Keratinocyte (primary cell): ENCODE data around the gene CCDC180. TPM values are rescaled to one million over a fixed set of nuclear protein-coding genes. Genes with fewer than 3 reads are reported as not detected.

ENCODE experiments used
- DNase-seq: peaks from one replicate; pipeline ENCODE4 v3.0.0-alpha.2; 2011; ENCODE audit warnings: low read depth, missing footprints, low spot score
- FAIRE-seq: peaks from 2 replicates; lab custom pipeline; 2011; peaks lifted over from hg19 to GRCh38; lab: Jason Lieb, UNC
- H2AFZ ChIP-seq: 2 replicates; pipeline ENCODE4 v1.6.0; 2012; ENCODE audit warnings: low read length, control low read depth, inconsistent platforms; ENCODE audit not compliant: control insufficient read depth
- H3K27ac ChIP-seq: 2 replicates; pipeline ENCODE4 v1.5.1; 2011; ENCODE audit warnings: low read length; ENCODE audit not compliant: control insufficient read depth, insufficient read depth
- H3K27me3 ChIP-seq: 3 replicates; pipeline ENCODE4 v1.6.0; 2011; ENCODE audit warnings: low read length; ENCODE audit not compliant: control insufficient read depth, insufficient read depth; ENCODE audit errors: extremely low read depth
- H3K36me3 ChIP-seq, 2 experiments: 2 replicates in 1 of 2; 3 replicates in 1 of 2; pipeline ENCODE4 v1.5.1; 2011; ENCODE audit warnings: low read length in 2 of 2, mild to moderate bottlenecking in 1 of 2; ENCODE audit not compliant: control insufficient read depth in 2 of 2, insufficient read depth in 2 of 2; ENCODE audit errors: extremely low read depth in 1 of 2
- H3K4me1 ChIP-seq: 3 replicates; pipeline ENCODE4 v1.5.1; 2011; ENCODE audit warnings: low read length; ENCODE audit not compliant: control insufficient read depth, insufficient read depth; ENCODE audit errors: extremely low read depth
- H3K4me2 ChIP-seq: 3 replicates; pipeline ENCODE4 v1.6.0; 2011; ENCODE audit warnings: low read depth, low read length; ENCODE audit not compliant: control insufficient read depth, insufficient read depth; ENCODE audit errors: extremely low read depth
- H3K4me3 ChIP-seq, 3 experiments: fragments of 200-600 bp in 1 of 3; sonication (generic) in 1 of 3; 2 replicates in 2 of 3; 3 replicates in 1 of 3; pipeline ENCODE4 v1.5.1; 2011 to 2016; ENCODE audit warnings: low read length in 3 of 3, mild to moderate bottlenecking in 3 of 3, control low read depth in 2 of 3, inconsistent platforms in 1 of 3, low read depth in 1 of 3, mixed read lengths in 1 of 3, mixed run types in 1 of 3, moderate library complexity in 1 of 3; ENCODE audit not compliant: control insufficient read depth in 2 of 3, insufficient read depth in 2 of 3; ENCODE audit errors: extremely low read depth in 1 of 3
- H3K79me2 ChIP-seq: 2 replicates; pipeline ENCODE4 v1.6.0; 2012; ENCODE audit warnings: low read length; ENCODE audit not compliant: control insufficient read depth, insufficient read depth
- H3K9ac ChIP-seq: 3 replicates; pipeline ENCODE4 v1.6.0; 2011; ENCODE audit warnings: low read length; ENCODE audit not compliant: control insufficient read depth, insufficient read depth; ENCODE audit errors: extremely low read depth
- H3K9me1 ChIP-seq: 3 replicates; pipeline ENCODE4 v1.6.0; 2011; ENCODE audit warnings: low read length; ENCODE audit not compliant: control insufficient read depth, insufficient read depth; ENCODE audit errors: extremely low read depth
- H3K9me3 ChIP-seq: 2 replicates; pipeline ENCODE4 v1.5.1; 2012; ENCODE audit warnings: low read depth, low read length; ENCODE audit not compliant: control insufficient read depth
- H4K20me1 ChIP-seq: 3 replicates; pipeline ENCODE4 v1.6.0; 2011; ENCODE audit warnings: low read length; ENCODE audit not compliant: control insufficient read depth, insufficient read depth; ENCODE audit errors: extremely low read depth
- CTCF ChIP-seq, 3 experiments: IDR thresholded peaks in 1 of 3; conservative IDR thresholded peaks in 1 of 3; optimal IDR thresholded peaks in 1 of 3; 2 replicates in 2 of 3; 3 replicates in 1 of 3; pipeline versions ENCODE3 to v1.5.1; 2011; ENCODE audit warnings: low read length in 3 of 3, mild to moderate bottlenecking in 3 of 3, moderate library complexity in 2 of 3, control low read depth in 1 of 3, inconsistent platforms in 1 of 3; ENCODE audit not compliant: insufficient read depth in 2 of 3; ENCODE audit errors: extremely low read depth in 1 of 3
- EZH2 ChIP-seq: IDR thresholded peaks from one replicate; pipeline ENCODE4 v1.6.1; 2012; ENCODE audit warnings: inconsistent platforms, mild to moderate bottlenecking, low read length, moderate library complexity
- dilution Hi-C: fragments of 300-500 bp; cut with MboI; formaldehyde crosslinking; loops from one replicate; pipeline ENCODE4 v1.7.0; 2020; ENCODE audit warnings: low sequenced_read_pairs; ENCODE audit not compliant: extremely low pct_ligation_motif_present
- polyA plus RNA-seq, 5 experiments: library from polyadenylated mRNA; depleted of rRNA in 3 of 5; stranded (reverse) in 3 of 5; stranded (forward) in 1 of 5; unstranded in 1 of 5; fragments of >200 nt; gene quantifications; 1 replicate in 1 of 5; 2 replicates in 3 of 5; 3 replicates in 1 of 5; pipeline versions ENCODE4 v1.2.1 to v1.2.3, GENCODE V29; 2011 to 2012; ENCODE audit warnings: missing spikeins in 2 of 5, low read depth in 1 of 5, low replicate concordance in 1 of 5

Gene CCDC180
- polyA plus RNA-seq, 1 donor (not counting 4 experiments of a cell fraction or from before 2014, with no cell fraction given): 0.33 TPM

- no peaks in the 10 kb centered on the region for H3K79me2 ChIP-seq
- H3K9me1 ChIP-seq: no peaks in the 10 kb centered on the region
- no peak overlapping the region for H2AFZ ChIP-seq
- no peak overlapping the region for H3K4me2 ChIP-seq
- FAIRE-seq (no peak), DNase-seq (no peak)
- H3K27me3 ChIP-seq: no peaks in the 10 kb centered on the region
- no peaks in the 10 kb centered on the region for H4K20me1 ChIP-seq
- H3K36me3 ChIP-seq: no peaks in the 10 kb centered on the region
- no peaks in the 10 kb centered on the region for H3K4me1 ChIP-seq
- no peak overlapping the region for H3K4me3 ChIP-seq
- dilution Hi-C loops: no loop called here
- TF ChIP-seq EZH2 (no peak), CTCF (optimal IDR thresholded peaks at IDR 0.05 in 1 of 3, IDR thresholded peaks at IDR 0.05 in 1 of 3, conservative IDR thresholded peaks at IDR 0.05 in 1 of 3; ENCODE audit: extremely low read depth in 1 of 3, insufficient read depth in 2 of 3, low read length in 3 of 3) (no peak)
- H3K9ac ChIP-seq: no peak overlapping the region
- no peaks in the 10 kb centered on the region for H3K9me3 ChIP-seq
- H3K27ac ChIP-seq: no peak overlapping the region
Measured at GRCh38 chr9:97348871-97349270, 41.4 kb downstream of the CCDC180 start.

GRCh38 chr9:97349400-97349799, 41.9 kb downstream of the CCDC180 start:
- Histone ChIP-seq H3K9ac (no peak overlapping the region), H3K27ac (no peak overlapping the region), H3K4me3 (no peak overlapping the region), H3K9me3 (no peaks in the 10 kb centered on the region), H3K36me3 (no peaks in the 10 kb centered on the region), H4K20me1 (no peaks in the 10 kb centered on the region), H3K4me2 (no peak overlapping the region), H3K27me3 (no peaks in the 10 kb centered on the region), H3K79me2 (no peaks in the 10 kb centered on the region), H3K4me1 (no peaks in the 10 kb centered on the region), H3K9me1 (no peaks in the 10 kb centered on the region), H2AFZ (no peak overlapping the region)
- no peak for TF ChIP-seq EZH2
- TF ChIP-seq CTCF (optimal IDR thresholded peaks at IDR 0.05 in 1 of 3, IDR thresholded peaks at IDR 0.05 in 1 of 3, conservative IDR thresholded peaks at IDR 0.05 in 1 of 3; ENCODE audit: extremely low read depth in 1 of 3, insufficient read depth in 2 of 3, low read length in 3 of 3): no peak
- DNase-seq (no peak), FAIRE-seq (no peak)
- dilution Hi-C loops: no loop called here
